GM23338 (cell line): ENCODE results near the gene ASPG. TPM values are rescaled to one million over a fixed set of nuclear protein-coding genes. Genes with fewer than 3 reads are reported as not detected.

Experiments
- ATAC-seq: fragments of 200-7000 bp; cut with Tn5 transposase; 3 replicates; pipeline ENCODE4 v1.9.1; 2020
- DNase-seq: peaks from one replicate; pipeline ENCODE4 v3.0.0-alpha.2; 2015; ENCODE audit warnings: low spot score
- H2AFZ ChIP-seq: fragments of 200-600 bp; sonication (generic); 2 replicates; pipeline ENCODE4 v1.8.0; 2016; ENCODE audit warnings: antibody characterized with exemption, mild to moderate bottlenecking, moderate library complexity
- H3F3A ChIP-seq: fragments of 200-600 bp; sonication (generic); replicated peaks from 2 replicates; pipeline ENCODE4 v1.8.0; 2017; ENCODE audit warnings: antibody characterized with exemption, mixed run types, low read depth
- H3K27ac ChIP-seq: fragments of 200-600 bp; sonication (generic); 2 replicates; pipeline ENCODE4 v1.6.1; 2016; ENCODE audit warnings: low read depth
- H3K27me3 ChIP-seq: fragments of 200-600 bp; sonication (generic); 2 replicates; pipeline ENCODE4 v1.8.0; 2016; ENCODE audit warnings: mild to moderate bottlenecking, mixed run types, moderate library complexity; ENCODE audit not compliant: insufficient read depth
- H3K36me3 ChIP-seq: fragments of 200-600 bp; sonication (generic); 2 replicates; pipeline ENCODE4 v1.8.0; 2016; ENCODE audit warnings: mild to moderate bottlenecking; ENCODE audit not compliant: insufficient read depth
- H3K4me1 ChIP-seq: fragments of 200-600 bp; sonication (generic); 2 replicates; pipeline ENCODE4 v1.8.0; 2016; ENCODE audit warnings: mild to moderate bottlenecking, moderate library complexity; ENCODE audit not compliant: insufficient read depth
- H3K4me2 ChIP-seq: fragments of 200-600 bp; sonication (generic); 2 replicates; pipeline ENCODE4 v1.7.1; 2017; ENCODE audit warnings: mixed run types
- H3K4me3 ChIP-seq: fragments of 200-600 bp; sonication (generic); 2 replicates; pipeline ENCODE4 v1.6.1; 2016; ENCODE audit warnings: mixed run types
- H3K79me2 ChIP-seq: fragments of 200-600 bp; sonication (generic); replicated peaks from 2 replicates; pipeline ENCODE4 v1.8.0; 2017; ENCODE audit warnings: mild to moderate bottlenecking; ENCODE audit not compliant: insufficient read depth
- H3K9me2 ChIP-seq: fragments of 200-600 bp; sonication (generic); 2 replicates; pipeline ENCODE4 v1.8.0; 2017; ENCODE audit not compliant: insufficient read depth
- H4K20me1 ChIP-seq: fragments of 200-600 bp; sonication (generic); replicated peaks from 2 replicates; pipeline ENCODE4 v1.8.0; 2017; ENCODE audit warnings: mild to moderate bottlenecking; ENCODE audit not compliant: insufficient read depth
- H3K27ac Mint-ChIP-seq: 2 replicates; pipeline ENCODE4 v1.8.0; 2020; ENCODE audit warnings: inconsistent platforms, mild to moderate bottlenecking, moderate library complexity, mixed read lengths
- H3K27me3 Mint-ChIP-seq: 3 replicates; pipeline ENCODE4 v1.8.0; 2022; ENCODE audit warnings: low read depth, mild to moderate bottlenecking, moderate library complexity, mixed read lengths, inconsistent platforms; ENCODE audit not compliant: insufficient read depth, poor library complexity
- H3K36me3 Mint-ChIP-seq: 3 replicates; pipeline ENCODE4 v1.8.0; 2021; ENCODE audit warnings: low read depth, mild to moderate bottlenecking, inconsistent platforms, moderate library complexity, mixed read lengths
- H3K4me1 Mint-ChIP-seq: 3 replicates; pipeline ENCODE4 v1.8.0; 2020; ENCODE audit warnings: mild to moderate bottlenecking, inconsistent platforms, mixed read lengths
- H3K4me3 Mint-ChIP-seq: 3 replicates; pipeline ENCODE4 v1.8.0; 2021; ENCODE audit warnings: moderate library complexity, mild to moderate bottlenecking, inconsistent platforms, mixed read lengths
- H3K9me3 Mint-ChIP-seq: 3 replicates; pipeline ENCODE4 v1.8.0; 2020; ENCODE audit warnings: moderate library complexity, mild to moderate bottlenecking, inconsistent platforms, mixed read lengths
- CREB1 ChIP-seq: fragments of 250-450 bp; sonication (Bioruptor Pico); IDR thresholded peaks from 2 replicates; pipeline ENCODE4 v1.5.0; 2020; ENCODE audit warnings: low read depth, mild to moderate bottlenecking, moderate library complexity
- NANOG ChIP-seq: IDR thresholded peaks from 2 replicates; pipeline ENCODE4 v1.6.1; 2016; ENCODE audit warnings: antibody characterized with exemption, borderline replicate concordance
- POLR2AphosphoS5 ChIP-seq: IDR thresholded peaks from 2 replicates; pipeline ENCODE4 v1.6.1; 2016; ENCODE audit warnings: antibody characterized with exemption, low read depth
- ZNF114 ChIP-seq: fragments of 250-450 bp; sonication (Bioruptor Pico); IDR thresholded peaks from 2 replicates; pipeline ENCODE4 v1.5.0; 2020; ENCODE audit warnings: mild to moderate bottlenecking, moderate library complexity
- ZNF462 ChIP-seq: fragments of 250-450 bp; sonication (Bioruptor Pico); IDR thresholded peaks from 2 replicates; pipeline ENCODE4 v1.5.0; 2020; ENCODE audit warnings: mild to moderate bottlenecking, moderate library complexity
- polyA plus RNA-seq: library from polyadenylated mRNA; unstranded; fragments of >200 nt; fragmentation: Nextera tagmentation; extraction: Ambion mirVana; gene quantifications from 2 replicates; pipeline ENCODE4 v1.2.1, GENCODE V29; 2016
- total RNA-seq: library from RNA; depleted of rRNA; stranded (reverse); fragments of >200 nt; shearing (Covaris generic); gene quantifications from 2 replicates; pipeline ENCODE4 v1.2.3, GENCODE V29; 2014
- TF ChIP-seq, protein P1 (sequence below), 2 experiments: fragments of 200-600 bp in 1 of 2; sonication (generic) in 1 of 2; conservative IDR thresholded peaks; 2 replicates each; pipeline versions ENCODE4 v1.5.1 to v1.6.1; 2016 to 2017; ENCODE audit warnings: antibody characterized with exemption in 2 of 2, low read depth in 2 of 2, mild to moderate bottlenecking in 2 of 2, moderate library complexity in 1 of 2

The ASPG gene
- total and polyA plus RNA-seq, 2 experiments from 2014 or later = 0.61 to 6.2 TPM

DNA sequence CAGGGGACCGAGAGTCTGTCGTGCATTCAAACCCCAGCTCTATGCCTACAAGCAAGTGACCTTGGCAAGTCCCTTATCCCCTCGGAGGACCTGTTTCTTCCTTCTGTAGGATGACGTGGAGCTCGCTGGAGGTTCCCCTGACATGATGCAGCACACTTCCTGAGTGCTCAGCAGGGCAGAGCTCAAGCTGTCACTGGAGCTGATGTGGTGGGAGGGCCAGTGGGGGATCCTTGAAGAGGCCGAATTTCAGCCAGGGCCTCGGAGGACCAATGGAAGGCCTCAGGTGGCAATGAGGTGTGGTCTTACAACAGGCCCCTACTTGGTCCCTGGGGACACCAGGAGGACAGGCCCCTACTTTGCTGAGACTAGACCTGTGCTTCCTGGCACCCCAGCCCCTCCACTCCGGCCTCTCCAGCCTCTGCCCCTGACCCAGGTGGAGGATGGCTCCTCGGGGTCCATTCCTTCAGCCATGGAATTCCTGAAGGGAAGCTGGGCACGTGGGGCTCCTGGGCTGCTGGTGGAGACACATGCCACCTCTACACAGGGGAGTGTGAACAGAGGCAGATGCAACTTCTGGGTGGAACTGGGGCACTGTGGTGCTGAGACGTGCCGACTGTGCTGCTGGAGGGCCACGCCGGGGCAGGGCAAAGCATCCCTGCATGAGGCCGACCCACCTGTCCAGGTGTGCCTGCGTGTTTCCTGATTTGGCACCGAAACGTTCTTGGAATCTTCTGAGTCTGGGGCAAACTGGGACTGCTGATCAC lies 34.2 kb downstream of the ASPG start (continued):
- no peak for TF ChIP-seq ZNF462
- TF ChIP-seq POLR2AphosphoS5 = no peak
- no peak for TF ChIP-seq ZNF114 (CRISPR knock-in tag)
- TF ChIP-seq, protein P1, sequence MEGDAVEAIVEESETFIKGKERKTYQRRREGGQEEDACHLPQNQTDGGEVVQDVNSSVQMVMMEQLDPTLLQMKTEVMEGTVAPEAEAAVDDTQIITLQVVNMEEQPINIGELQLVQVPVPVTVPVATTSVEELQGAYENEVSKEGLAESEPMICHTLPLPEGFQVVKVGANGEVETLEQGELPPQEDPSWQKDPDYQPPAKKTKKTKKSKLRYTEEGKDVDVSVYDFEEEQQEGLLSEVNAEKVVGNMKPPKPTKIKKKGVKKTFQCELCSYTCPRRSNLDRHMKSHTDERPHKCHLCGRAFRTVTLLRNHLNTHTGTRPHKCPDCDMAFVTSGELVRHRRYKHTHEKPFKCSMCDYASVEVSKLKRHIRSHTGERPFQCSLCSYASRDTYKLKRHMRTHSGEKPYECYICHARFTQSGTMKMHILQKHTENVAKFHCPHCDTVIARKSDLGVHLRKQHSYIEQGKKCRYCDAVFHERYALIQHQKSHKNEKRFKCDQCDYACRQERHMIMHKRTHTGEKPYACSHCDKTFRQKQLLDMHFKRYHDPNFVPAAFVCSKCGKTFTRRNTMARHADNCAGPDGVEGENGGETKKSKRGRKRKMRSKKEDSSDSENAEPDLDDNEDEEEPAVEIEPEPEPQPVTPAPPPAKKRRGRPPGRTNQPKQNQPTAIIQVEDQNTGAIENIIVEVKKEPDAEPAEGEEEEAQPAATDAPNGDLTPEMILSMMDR (conservative IDR thresholded peaks at IDR 0.05; ENCODE audit: low read depth in 2 of 2) = no peak
- no peak for TF ChIP-seq CREB1 (CRISPR knock-in tag)

DNA sequence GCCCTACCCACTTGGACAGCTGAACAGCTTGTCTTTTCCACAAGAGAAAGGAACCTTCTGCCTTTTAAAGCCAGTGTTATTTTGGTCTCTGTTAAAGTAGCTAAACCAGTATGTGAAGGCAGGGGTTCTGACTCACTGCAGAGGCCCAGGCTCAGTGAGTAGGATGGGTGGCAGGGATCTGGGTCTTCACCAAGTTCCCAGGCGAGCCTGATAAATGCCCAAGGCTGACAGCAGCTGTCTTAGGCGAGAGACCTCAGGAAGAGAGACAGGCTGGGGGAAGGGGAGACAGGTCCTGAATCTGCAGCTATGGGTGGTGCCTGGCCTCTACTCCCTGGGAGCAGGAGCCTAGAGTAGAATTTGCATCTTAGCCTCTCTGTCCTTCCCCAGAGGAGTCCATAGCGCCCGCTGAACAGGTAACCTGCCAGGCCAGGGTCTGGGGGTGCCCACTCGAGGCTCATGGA lies 34.8 kb downstream of the ASPG start:
- H3K9me3 Mint-ChIP-seq = peaks cover 12% of the 10 kb centered on the region
- H3K79me2 ChIP-seq = no peaks in the 10 kb centered on the region
- peaks cover 31% of the 10 kb centered on the region for H3K27me3 Mint-ChIP-seq
- H3K27me3 ChIP-seq = peaks cover 36% of the 10 kb centered on the region
- H3K4me3 Mint-ChIP-seq = no peak overlapping the region
- no peak for ATAC-seq
- peaks cover 5% of the 10 kb centered on the region; the same call in 1 of the 3 replicates for H3K4me1 Mint-ChIP-seq
- H3K27ac ChIP-seq = no peak overlapping the region
- no peaks in the 10 kb centered on the region for H3F3A ChIP-seq
- no peaks in the 10 kb centered on the region for H4K20me1 ChIP-seq
- no peak overlapping the region for H2AFZ ChIP-seq
- no peaks in the 10 kb centered on the region for H3K36me3 ChIP-seq
- H3K9me2 ChIP-seq = no peaks in the 10 kb centered on the region
- H3K27ac Mint-ChIP-seq = no peak overlapping the region
- DNase-seq = no peak
- H3K4me1 ChIP-seq = no peaks in the 10 kb centered on the region; the same call in 1 of the 2 replicates
- peaks cover 6% of the 10 kb centered on the region; the same call in 2 of the 3 replicates for H3K36me3 Mint-ChIP-seq
- H3K4me3 ChIP-seq = no peak overlapping the region
- H3K4me2 ChIP-seq = no peak overlapping the region
- TF ChIP-seq, protein P1 (conservative IDR thresholded peaks at IDR 0.05; ENCODE audit: low read depth in 2 of 2) = no peak
- TF ChIP-seq POLR2AphosphoS5 (no peak), NANOG (no peak), CREB1 (CRISPR knock-in tag) (no peak)
